IMR-90 (cell line): ENCODE results near the gene TMED10. TPM values are rescaled to one million over a fixed set of nuclear protein-coding genes. Genes with fewer than 3 reads are reported as not detected.

Experiments
- ATAC-seq: fragments of 200-7000 bp; cut with Tn5 transposase; 2 replicates; pipeline ENCODE4 v1.9.1; 2020; ENCODE audit warnings: low read depth, mild to moderate bottlenecking, moderate library complexity
- BruUV-seq: library from RNA; stranded (reverse); fragments of 400-500 nt; replicated peaks from 2 replicates; lab custom pipeline; 2021; lab: Mats Ljungman, UMichigan
- CTCF ChIA-PET: fragments of 300-600 bp; formaldehyde crosslinking; extraction: SDS; loops from one replicate; lab custom pipeline; 2021; ENCODE audit warnings: antibody characterized with exemption; lab: Yijun Ruan, JAX
- POLR2A ChIA-PET: fragments of 300-600 bp; sonication (Branson Sonifier 250); formaldehyde crosslinking; loops from one replicate; lab custom pipeline; 2022; ENCODE audit warnings: antibody characterized with exemption; ENCODE audit not compliant: unreplicated experiment; lab: Charles Lee
- DNase-seq: peaks from one replicate; pipeline ENCODE4 v3.0.0; 2013
- H2AFZ ChIP-seq: replicated peaks from 2 replicates; pipeline ENCODE3; 2013; ENCODE audit warnings: low read length, mild to moderate bottlenecking; ENCODE audit not compliant: poor library complexity
- H2AK5ac ChIP-seq: 2 replicates; pipeline ENCODE4 v1.6.1; 2013; ENCODE audit warnings: low read depth, low read length, inconsistent platforms
- H2AK9ac ChIP-seq: replicated peaks from 2 replicates; pipeline ENCODE3; 2013; ENCODE audit warnings: mild to moderate bottlenecking, low read depth, low read length, moderate library complexity; ENCODE audit not compliant: poor library complexity
- H2BK120ac ChIP-seq: 2 replicates; pipeline ENCODE4 v1.6.1; 2013; ENCODE audit warnings: low read depth, low read length, inconsistent platforms
- H2BK15ac ChIP-seq: 3 replicates; pipeline ENCODE4 v1.6.1; 2013; ENCODE audit warnings: low read depth, low read length, inconsistent platforms
- H2BK20ac ChIP-seq: 2 replicates; pipeline ENCODE4 v1.6.1; 2013; ENCODE audit warnings: low read depth, mild to moderate bottlenecking, inconsistent platforms, low read length, moderate library complexity
- H2BK5ac ChIP-seq: 2 replicates; pipeline ENCODE4 v1.6.1; 2013; ENCODE audit warnings: mild to moderate bottlenecking, low read depth, low read length, inconsistent platforms; ENCODE audit not compliant: poor library complexity, severe bottlenecking
- H3K14ac ChIP-seq: replicated peaks from 2 replicates; pipeline ENCODE4 v1.6.1; 2013; ENCODE audit warnings: low read depth, low read length, inconsistent platforms
- H3K18ac ChIP-seq: 2 replicates; pipeline ENCODE4 v1.6.1; 2013; ENCODE audit warnings: low read depth, low read length, control low read depth
- H3K23ac ChIP-seq: 2 replicates; pipeline ENCODE4 v1.6.1; 2013; ENCODE audit warnings: low read depth, low read length, inconsistent platforms
- H3K27ac ChIP-seq: 2 replicates; pipeline ENCODE4 v1.5.1; 2013; ENCODE audit warnings: mild to moderate bottlenecking, control low read depth, low read length; ENCODE audit not compliant: insufficient read depth
- H3K27me3 ChIP-seq: 2 replicates; pipeline ENCODE4 v1.6.1; 2013; ENCODE audit warnings: low read length; ENCODE audit not compliant: control insufficient read depth, insufficient read depth
- H3K36me3 ChIP-seq: 2 replicates; pipeline ENCODE4 v1.6.1; 2013; ENCODE audit warnings: low read length, mixed read lengths; ENCODE audit not compliant: control insufficient read depth, insufficient read depth
- H3K4ac ChIP-seq: 2 replicates; pipeline ENCODE4 v1.6.1; 2013; ENCODE audit warnings: low read depth, low read length, inconsistent platforms
- H3K4me1 ChIP-seq: 2 replicates; pipeline ENCODE4 v1.6.1; 2013; ENCODE audit warnings: low read length, mixed read lengths; ENCODE audit not compliant: control insufficient read depth, insufficient read depth
- H3K4me2 ChIP-seq: 2 replicates; pipeline ENCODE4 v1.6.1; 2013; ENCODE audit warnings: low read depth, mild to moderate bottlenecking, control low read depth, low read length, moderate library complexity
- H3K4me3 ChIP-seq: 2 replicates; pipeline ENCODE4 v1.5.1; 2013; ENCODE audit warnings: low read depth, mild to moderate bottlenecking, control low read depth, low read length, moderate library complexity; ENCODE audit not compliant: insufficient read depth
- H3K56ac ChIP-seq: 2 replicates; pipeline ENCODE4 v1.6.1; 2013; ENCODE audit warnings: low read length, inconsistent platforms; ENCODE audit not compliant: insufficient read depth; ENCODE audit errors: extremely low read depth
- H3K79me1 ChIP-seq, 2 experiments: 2 replicates each; pipeline ENCODE4 v1.6.1; 2013; ENCODE audit warnings: low read length in 2 of 2, inconsistent platforms in 1 of 2, low read depth in 1 of 2
- H3K9ac ChIP-seq: 2 replicates; pipeline ENCODE4 v1.6.1; 2013; ENCODE audit warnings: low read depth, low read length, control low read depth
- H3K9me1 ChIP-seq: 2 replicates; pipeline ENCODE4 v1.6.1; 2013; ENCODE audit warnings: low read length, inconsistent platforms; ENCODE audit not compliant: insufficient read depth
- H3K9me3 ChIP-seq: 2 replicates; pipeline ENCODE4 v1.6.1; 2013; ENCODE audit warnings: low read length; ENCODE audit not compliant: control insufficient read depth, insufficient read depth
- H4K20me1 ChIP-seq: 2 replicates; pipeline ENCODE4 v1.6.1; 2013; ENCODE audit warnings: low read length, inconsistent platforms; ENCODE audit not compliant: insufficient read depth
- H4K5ac ChIP-seq: 2 replicates; pipeline ENCODE4 v1.6.1; 2013; ENCODE audit warnings: mild to moderate bottlenecking, low read depth, low read length, control low read depth
- H4K8ac ChIP-seq, 2 experiments: 2 replicates each; pipeline ENCODE4 v1.6.1; 2013; ENCODE audit warnings: low read depth in 2 of 2, low read length in 2 of 2, control low read depth in 1 of 2, inconsistent platforms in 1 of 2
- H4K91ac ChIP-seq: 2 replicates; pipeline ENCODE4 v1.6.1; 2013; ENCODE audit warnings: low read depth, low read length, inconsistent platforms; ENCODE audit not compliant: insufficient read depth
- MAFK ChIP-seq: IDR thresholded peaks from 2 replicates; pipeline ENCODE4 v1.6.1; 2012; ENCODE audit warnings: low read depth, low read length, improper control_type of control experiment
- MXI1 ChIP-seq: IDR thresholded peaks from 2 replicates; pipeline ENCODE4 v1.6.1; 2012; ENCODE audit warnings: low read depth, mild to moderate bottlenecking, low read length, moderate library complexity, borderline replicate concordance
- NFE2L2 ChIP-seq: fragments of 150-350 bp; IDR thresholded peaks from 2 replicates; pipeline ENCODE4 v1.6.1; 2016; ENCODE audit warnings: low read depth, mild to moderate bottlenecking, low read length
- POLR2A ChIP-seq: IDR thresholded peaks from 2 replicates; pipeline ENCODE4 v1.6.1; 2012; ENCODE audit warnings: mild to moderate bottlenecking, low read depth, low read length
- RAD21 ChIP-seq: IDR thresholded peaks from 2 replicates; pipeline ENCODE4 v1.6.1; 2012; ENCODE audit warnings: low read length, improper control_type of control experiment
- RFX5 ChIP-seq: IDR thresholded peaks from 2 replicates; pipeline ENCODE4 v1.8.0; 2012; ENCODE audit warnings: low read depth, mild to moderate bottlenecking, low read length, moderate library complexity
- SMC3 ChIP-seq: fragments of 150-350 bp; IDR thresholded peaks from 2 replicates; pipeline ENCODE4 v1.6.1; 2016; ENCODE audit warnings: low read depth, mild to moderate bottlenecking, antibody characterized with exemption, low read length, moderate library complexity
- USF2 ChIP-seq: fragments of 150-350 bp; IDR thresholded peaks from 2 replicates; pipeline ENCODE4 v1.6.1; 2017; ENCODE audit warnings: mild to moderate bottlenecking, antibody characterized with exemption, low read length, low read depth
- WGBS, 2 experiments: methylation state at CpG; one replicate each; pipeline versions ENCODE4 v1.1.5 to v1.1.7; 2013; ENCODE audit warnings: missing lambda C conversion rate in 2 of 2; ENCODE audit not compliant: insufficient read length in 1 of 2; ENCODE audit errors: extremely low coverage in 2 of 2; 5-methylcytosine and 5-hydroxymethylcytosine counted together
- dilution Hi-C: fragments of 300-500 bp; cut with HindIII; formaldehyde crosslinking; loops from one replicate; pipeline ENCODE4 v1.14.3; 2018; ENCODE audit warnings: low sequenced_read_pairs; ENCODE audit not compliant: unreplicated experiment
- in situ Hi-C: fragments of 300-500 bp; cut with MboI; formaldehyde crosslinking; loops from 3 replicates; pipeline ENCODE4 v1.14.3; 2019; ENCODE audit warnings: low sequenced_read_pairs, inconsistent platforms, mixed read lengths
- intact Hi-C: fragments of 100-400 bp; cut with micrococcal nuclease; formaldehyde crosslinking; loops from 2 replicates; pipeline ENCODE4 v1.10.0; 2022
- polyA plus RNA-seq, 3 experiments: library from polyadenylated mRNA; depleted of rRNA; stranded (reverse); fragments of >200 nt; gene quantifications; 2 replicates each; pipeline ENCODE4 v1.2.3, GENCODE V29; 2012; ENCODE audit warnings: low replicate concordance in 1 of 3
- total RNA-seq: library from RNA; depleted of rRNA; stranded (reverse); fragments of >200 nt; gene quantifications from 2 replicates; pipeline ENCODE4 v1.2.3, GENCODE V29; 2012
- TF ChIP-seq, protein P1 (sequence below): conservative IDR thresholded peaks from 2 replicates; pipeline ENCODE4 v1.5.1; 2012; ENCODE audit warnings: mild to moderate bottlenecking, low read depth, low read length, improper control_type of control experiment

Gene TMED10
- total and polyA plus RNA-seq, 2 of the 4 experiments (the other 2 are of a cell fraction) = 254 to 441 TPM

DNA sequence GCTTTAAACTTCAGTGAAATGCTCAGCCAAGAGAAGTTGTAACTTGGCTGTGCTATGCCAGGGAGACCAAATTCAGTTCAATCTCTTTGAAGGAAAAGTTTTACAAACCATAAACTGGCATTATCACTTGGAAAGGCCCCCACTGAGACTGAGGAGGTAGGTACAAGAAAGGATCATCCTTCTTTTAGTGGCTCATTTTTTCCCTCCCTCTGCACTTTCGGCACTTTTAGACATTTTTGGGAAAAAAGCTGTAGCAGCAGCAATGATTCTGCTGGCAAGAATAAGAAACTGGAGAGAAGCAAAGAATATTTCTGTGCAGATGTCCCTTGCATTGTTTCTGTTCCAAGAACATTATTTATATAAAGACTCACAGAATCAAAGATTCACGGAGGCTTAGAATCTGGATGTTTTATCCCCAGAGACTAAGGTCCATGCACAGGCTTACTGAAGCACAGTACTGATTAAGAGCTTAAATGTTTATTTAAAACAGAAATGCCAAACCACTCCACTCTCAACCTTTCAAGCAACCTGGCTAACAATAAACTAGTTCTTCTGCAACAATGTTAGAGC lies 94.7 kb downstream of the TMED10 start:
- H3K9me1 ChIP-seq = peaks cover 3% of the 10 kb centered on the region; the same call in 1 of the 2 replicates
- H3K9ac ChIP-seq = no peak overlapping the region
- no peak overlapping the region for H3K18ac ChIP-seq
- H3K4me1 ChIP-seq = peaks cover 6% of the 10 kb centered on the region
- no peak overlapping the region for H3K14ac ChIP-seq
- H2BK120ac ChIP-seq = no peak overlapping the region
- POLR2A ChIA-PET = no interaction called here
- no peaks in the 10 kb centered on the region for H3K27me3 ChIP-seq
- H3K36me3 ChIP-seq = peaks cover 23% of the 10 kb centered on the region
- H3K79me1 ChIP-seq = no peaks in the 10 kb centered on the region
- no peak overlapping the region for H4K8ac ChIP-seq
- ATAC-seq (peak; percentile 81), DNase-seq (peak; percentile 34)
- no peak overlapping the region for H3K4me2 ChIP-seq
- intact Hi-C loops = no loop called here
- H3K23ac ChIP-seq = no peak overlapping the region
- dilution Hi-C loops = no loop called here
- TF ChIP-seq RAD21 (no peak), MAFK (no peak), USF2 (no peak), NFE2L2 (no peak), SMC3 (no peak), MXI1 (no peak), POLR2A (no peak), RFX5 (no peak)
- TF ChIP-seq, protein P1, sequence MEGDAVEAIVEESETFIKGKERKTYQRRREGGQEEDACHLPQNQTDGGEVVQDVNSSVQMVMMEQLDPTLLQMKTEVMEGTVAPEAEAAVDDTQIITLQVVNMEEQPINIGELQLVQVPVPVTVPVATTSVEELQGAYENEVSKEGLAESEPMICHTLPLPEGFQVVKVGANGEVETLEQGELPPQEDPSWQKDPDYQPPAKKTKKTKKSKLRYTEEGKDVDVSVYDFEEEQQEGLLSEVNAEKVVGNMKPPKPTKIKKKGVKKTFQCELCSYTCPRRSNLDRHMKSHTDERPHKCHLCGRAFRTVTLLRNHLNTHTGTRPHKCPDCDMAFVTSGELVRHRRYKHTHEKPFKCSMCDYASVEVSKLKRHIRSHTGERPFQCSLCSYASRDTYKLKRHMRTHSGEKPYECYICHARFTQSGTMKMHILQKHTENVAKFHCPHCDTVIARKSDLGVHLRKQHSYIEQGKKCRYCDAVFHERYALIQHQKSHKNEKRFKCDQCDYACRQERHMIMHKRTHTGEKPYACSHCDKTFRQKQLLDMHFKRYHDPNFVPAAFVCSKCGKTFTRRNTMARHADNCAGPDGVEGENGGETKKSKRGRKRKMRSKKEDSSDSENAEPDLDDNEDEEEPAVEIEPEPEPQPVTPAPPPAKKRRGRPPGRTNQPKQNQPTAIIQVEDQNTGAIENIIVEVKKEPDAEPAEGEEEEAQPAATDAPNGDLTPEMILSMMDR = no peak
- no peak overlapping the region for H4K5ac ChIP-seq
- H2AFZ ChIP-seq = no peak overlapping the region
- H3K9me3 ChIP-seq = no peaks in the 10 kb centered on the region
- H4K91ac ChIP-seq = no peak overlapping the region
- H3K56ac ChIP-seq = no peak overlapping the region
- WGBS, 2 experiments = no CpG with 5 or more reads among the region's 2 CpGs
- no peak overlapping the region for H2AK9ac ChIP-seq
- CTCF ChIA-PET = interaction anchor here (0.6 kb wide), 1 partner anchor 11 kb away, joined by 3 read pairs; no protein-coding TSS in a partner anchor
- no peak overlapping the region for H3K4me3 ChIP-seq
- H3K27ac ChIP-seq = no peak overlapping the region
- no peaks in the 10 kb centered on the region for H4K20me1 ChIP-seq
- no peak overlapping the region for H2BK20ac ChIP-seq
- H2BK5ac ChIP-seq = no peak overlapping the region
- H2AK5ac ChIP-seq = no peak overlapping the region
- H2BK15ac ChIP-seq = no peak overlapping the region
- H3K4ac ChIP-seq = no peak overlapping the region
- no TSS peak for BruUV-seq
- in situ Hi-C loops = no loop called here
